NCI-H748 (cell line): ENCODE results near the gene TENT5C.
A peak's percentile ranks its signal among the peaks of the same experiment; 100 is the strongest.
"Not testable (repeated sequence)": the region's sequence is repeated elsewhere in the genome, so short reads cannot be mapped to it uniquely, and the experiment has no call there.

Source experiments
- DNase-seq: peaks from one replicate; lab custom pipeline; 2025; ENCODE audit not compliant: unreplicated experiment; lab: John Stamatoyannopoulos, UW

TENT5C gene

GRCh38 chr1:117605774-117606648, at the start of gene TENT5C:
Gene TENT5C (plus strand): TSS chr1:117606048. CDS start chr1:117622869, 16,821 bp downstream.
- DNase-seq, result peak; percentile 97

- no peak for DNase-seq
These were observed 49.5 kb upstream of the TENT5C start for GRCh38 chr1:117556341-117556740.

GRCh38 chr1:117556976-117557375, 48.9 kb upstream of the TENT5C start:
- DNase-seq, result no peak

- DNase-seq, result not testable (repeated sequence)
These were observed 47.4 kb upstream of the TENT5C start for GRCh38 chr1:117558451-117558850.

- DNase-seq, result no peak
These were observed 46.7 kb upstream of the TENT5C start for GRCh38 chr1:117559139-117559538.

- no peak for DNase-seq
These were observed 45.9 kb upstream of the TENT5C start for GRCh38 chr1:117559985-117560384.

GRCh38 chr1:117561071-117561470, 44.8 kb upstream of the TENT5C start:
- no peak for DNase-seq

GRCh38 chr1:117561551-117561950, 44.3 kb upstream of the TENT5C start:
- no peak for DNase-seq

- DNase-seq, result peak; percentile 47
These were observed 43.0 kb upstream of the TENT5C start for GRCh38 chr1:117562581-117563491.

GRCh38 chr1:117563492-117563875, 42.4 kb upstream of the TENT5C start:
- DNase-seq, result no peak

- no peak for DNase-seq
These were observed 41.4 kb upstream of the TENT5C start for GRCh38 chr1:117564227-117565075.

GRCh38 chr1:117565076-117565556, 40.7 kb upstream of the TENT5C start:
- DNase-seq, result no peak

GRCh38 chr1:117565745-117566455, 39.9 kb upstream of the TENT5C start:
- DNase-seq, result peak; percentile 66

GRCh38 chr1:117566556-117566955, 39.3 kb upstream of the TENT5C start:
- DNase-seq, result no peak

GRCh38 chr1:117567435-117567834, 38.4 kb upstream of the TENT5C start:
- DNase-seq, result no peak

- no peak for DNase-seq
These were observed 37.9 kb upstream of the TENT5C start for GRCh38 chr1:117567976-117568375.

- DNase-seq, result no peak
These were observed 36.8 kb upstream of the TENT5C start for GRCh38 chr1:117568999-117569398.

GRCh38 chr1:117569856-117570255, 36.0 kb upstream of the TENT5C start:
- no peak for DNase-seq

GRCh38 chr1:117570988-117571409, 34.8 kb upstream of the TENT5C start:
- peak; percentile 78 for DNase-seq

GRCh38 chr1:117571496-117571895, 34.4 kb upstream of the TENT5C start:
- DNase-seq, result no peak
